NCI-H2171 treated with DMSO at 0.1 percent for 48 hours (cell line): ENCODE measurements around the gene FASTKD1.
"Not testable (repeated sequence)": the region's sequence is repeated elsewhere in the genome, so short reads cannot be mapped to it uniquely, and the experiment has no call there.

Experiments
- DNase-seq: peaks from one replicate; lab custom pipeline; 2025; lab: John Stamatoyannopoulos, UW

FASTKD1 gene

DNA sequence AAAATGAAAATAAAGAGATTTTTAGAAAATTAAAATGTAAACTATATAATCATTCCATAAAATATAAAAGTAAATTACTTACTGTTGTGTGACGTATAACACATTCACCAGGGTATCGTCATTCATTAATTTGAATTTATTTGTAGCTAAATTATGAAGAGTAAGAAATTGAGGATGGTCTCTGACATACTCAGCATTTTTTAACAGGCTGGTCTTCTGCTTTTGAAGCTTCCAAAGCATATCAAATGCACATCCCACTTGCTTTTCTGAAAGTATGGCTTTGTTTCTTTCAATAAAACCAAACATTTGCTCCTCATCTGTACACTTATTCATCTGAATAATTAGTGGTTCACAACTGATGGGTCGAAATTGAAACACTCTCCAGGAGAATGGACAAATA lies 2.1 kb downstream of the FASTKD1 start:
- no peak for DNase-seq

GRCh38 chr2:169570752-169571151 lies 2.9 kb downstream of the FASTKD1 start:
- not testable (repeated sequence) for DNase-seq

DNA sequence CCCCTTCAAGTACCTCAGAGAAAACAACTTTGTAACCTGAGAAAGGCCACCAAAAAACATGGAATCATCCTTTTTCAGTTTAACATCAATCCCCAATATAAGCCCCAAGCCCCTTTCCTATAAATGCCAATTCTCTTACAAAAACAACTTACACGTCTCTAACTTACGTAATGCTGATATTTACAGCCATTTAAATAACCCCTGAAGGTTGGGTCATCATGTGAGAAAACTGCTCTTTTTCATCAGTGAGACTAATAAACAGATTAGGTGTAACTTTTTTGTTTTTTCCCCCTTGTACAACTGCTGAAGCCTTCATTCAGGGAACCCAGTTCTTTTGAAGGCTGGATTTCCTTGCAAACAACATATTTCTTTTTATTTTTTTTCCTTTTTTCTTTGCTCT lies 3.7 kb downstream of the FASTKD1 start:
- no peak for DNase-seq

GRCh38 chr2:169565686-169566085 lies 8.0 kb downstream of the FASTKD1 start:
- DNase-seq = no peak

GRCh38 chr2:169562519-169562918 lies 11.1 kb downstream of the FASTKD1 start:
- DNase-seq = no peak

GRCh38 chr2:169562084-169562483 lies 11.6 kb downstream of the FASTKD1 start:
- DNase-seq = not testable (repeated sequence)

GRCh38 chr2:169561364-169561763 lies 12.3 kb downstream of the FASTKD1 start:
- DNase-seq = no peak

DNA sequence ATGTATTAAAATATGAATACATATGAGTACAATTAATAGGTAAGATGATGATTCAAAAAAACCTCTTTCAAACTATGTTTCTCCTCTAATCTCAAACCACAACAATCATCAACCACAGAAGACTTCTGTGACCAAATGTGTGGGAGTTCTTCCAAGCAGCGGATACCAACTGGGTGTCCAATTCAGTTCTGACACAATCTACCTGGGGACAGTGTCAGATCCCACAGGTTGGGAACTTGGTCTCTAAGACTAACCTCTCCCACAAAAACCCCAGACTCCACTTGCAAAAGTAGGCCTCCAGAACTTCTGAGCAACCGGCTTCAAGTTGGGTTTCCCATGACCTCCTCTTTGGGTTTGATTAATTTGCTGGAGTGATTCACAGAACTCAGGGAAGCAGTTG lies 26.9 kb downstream of the FASTKD1 start:
- DNase-seq = no peak

DNA sequence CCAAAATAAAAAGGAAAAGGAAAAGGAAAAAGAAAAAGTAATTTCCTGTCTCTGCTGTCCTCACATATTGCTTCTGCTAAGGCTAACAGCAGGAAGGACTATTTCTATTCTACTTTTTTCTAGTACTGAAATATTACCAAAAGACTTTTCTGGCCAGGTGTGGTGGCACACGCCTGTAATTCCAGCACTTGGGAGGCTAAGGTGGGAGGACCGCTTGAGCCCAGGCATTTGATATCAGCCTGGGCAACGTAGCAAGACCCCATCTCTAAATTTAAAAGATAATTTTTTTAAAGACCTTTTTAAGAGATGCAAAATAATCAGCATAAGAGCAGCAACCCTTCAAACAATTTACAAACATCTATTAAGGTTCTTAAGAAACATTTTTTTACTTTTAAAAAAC lies 31.2 kb downstream of the FASTKD1 start:
- no peak for DNase-seq

DNA sequence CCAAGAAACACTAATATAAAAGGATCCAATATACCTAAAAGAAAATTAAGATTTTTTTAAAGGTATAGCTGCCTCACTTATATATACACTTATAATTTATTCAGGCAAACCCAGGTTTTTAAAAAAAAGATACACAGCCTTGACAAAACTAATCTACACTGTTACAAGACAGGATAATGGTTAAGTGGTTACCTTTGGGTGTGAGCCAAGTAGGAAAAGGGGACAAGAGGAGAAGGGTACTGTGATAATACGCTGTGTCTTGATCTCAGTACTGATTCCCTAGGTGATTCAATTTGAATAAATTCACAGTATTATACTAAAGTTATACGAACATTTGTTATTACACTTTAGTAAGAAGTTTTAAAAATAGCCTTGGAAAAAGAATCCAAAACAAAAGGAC lies 33.5 kb downstream of the FASTKD1 start:
- DNase-seq = no peak

GRCh38 chr2:169539460-169539859 lies 34.2 kb downstream of the FASTKD1 start:
- DNase-seq = not testable (repeated sequence)

DNA sequence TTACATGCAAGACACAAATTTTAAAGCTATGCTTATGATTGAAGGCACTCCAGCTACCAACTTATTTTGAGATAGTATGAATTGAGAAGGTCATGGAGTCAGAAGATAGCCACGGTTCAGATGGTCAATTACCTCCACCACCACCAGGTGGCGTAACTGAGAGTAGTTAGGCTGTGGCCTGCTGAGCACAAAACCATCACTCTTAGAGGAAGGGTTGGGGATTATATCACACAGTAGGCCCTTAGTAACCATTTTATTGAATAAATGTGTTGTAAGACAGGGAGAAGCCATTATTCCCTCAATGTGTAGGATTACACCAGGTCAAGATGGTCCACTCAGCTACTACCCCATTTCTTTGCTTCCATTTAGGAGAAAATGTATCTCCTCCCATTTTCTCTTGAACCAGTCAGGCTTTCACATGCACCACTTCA lies 45.4 kb downstream of the FASTKD1 start:
- peak; percentile 59 for DNase-seq

DNA sequence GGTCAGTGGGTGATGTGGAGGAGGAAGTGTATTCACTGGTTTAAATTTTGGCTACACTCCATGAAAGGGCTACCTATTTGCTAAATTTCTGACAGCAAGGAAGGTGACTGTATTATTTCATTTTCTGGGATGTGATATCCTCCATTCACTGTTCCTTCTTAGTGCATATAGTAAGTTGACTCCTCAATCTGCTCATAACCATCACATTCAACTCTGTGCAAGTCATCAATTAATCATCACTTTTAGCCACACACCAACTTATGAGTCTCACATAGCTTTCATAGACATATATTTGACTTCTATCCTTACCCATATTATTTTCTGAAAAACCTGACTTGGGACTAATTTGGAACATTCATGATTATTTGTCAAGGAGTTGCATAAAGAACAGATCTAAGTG lies 47.2 kb downstream of the FASTKD1 start:
- no peak for DNase-seq

GRCh38 chr2:169525434-169525833 lies 48.2 kb downstream of the FASTKD1 start:
- DNase-seq = no peak

GRCh38 chr2:169523681-169524080 lies 50.0 kb downstream of the FASTKD1 start:
- DNase-seq = no peak

- DNase-seq = no peak
These were observed 52.8 kb downstream of the FASTKD1 start for GRCh38 chr2:169520896-169521295.

DNA sequence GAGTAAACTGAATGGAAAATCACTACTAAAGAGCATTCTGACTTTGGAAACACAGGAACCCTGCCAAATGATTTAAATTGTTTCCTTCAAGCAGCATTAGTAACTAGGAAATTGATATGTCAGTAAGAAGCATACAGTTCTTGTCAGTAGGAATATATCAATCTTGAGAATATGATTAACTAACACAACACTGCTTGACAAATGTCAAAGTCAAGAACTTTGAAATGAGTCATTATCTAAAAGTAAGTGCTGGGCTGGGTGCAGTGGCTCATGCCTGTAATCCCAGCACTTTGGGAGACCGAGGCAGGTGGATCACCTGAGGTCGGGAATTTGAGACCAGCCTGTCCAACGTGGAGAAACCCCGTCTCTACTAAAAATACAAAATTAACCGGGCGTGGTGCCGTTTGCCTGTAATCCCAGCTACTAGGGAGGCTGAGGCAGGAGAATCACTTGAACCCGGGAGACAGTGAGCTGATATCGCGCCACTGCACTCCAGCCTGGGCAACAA lies 57.1 kb downstream of the FASTKD1 start:
- not testable (repeated sequence) for DNase-seq

GRCh38 chr2:169514758-169515157 lies 58.9 kb downstream of the FASTKD1 start:
- DNase-seq = not testable (repeated sequence)

DNA sequence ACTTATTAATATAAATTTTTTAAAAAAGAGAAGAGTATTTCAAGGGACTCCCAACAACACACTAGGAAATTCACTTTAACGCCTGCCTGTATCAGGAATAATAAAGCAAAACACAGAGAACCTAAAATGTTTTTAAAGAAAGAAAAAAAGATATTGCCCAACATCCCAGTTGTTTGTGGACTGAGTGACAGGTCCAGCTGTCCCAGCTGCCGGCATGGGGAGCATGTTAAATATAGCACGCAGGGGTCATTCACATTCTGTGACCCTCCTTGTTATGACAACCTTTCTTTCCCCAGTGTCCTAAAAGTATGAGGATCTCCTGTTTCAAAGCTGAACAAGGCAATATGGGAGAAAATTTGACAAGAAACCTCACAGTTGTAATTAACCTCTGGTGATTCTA lies 59.7 kb downstream of the FASTKD1 start:
- no peak for DNase-seq

DNA sequence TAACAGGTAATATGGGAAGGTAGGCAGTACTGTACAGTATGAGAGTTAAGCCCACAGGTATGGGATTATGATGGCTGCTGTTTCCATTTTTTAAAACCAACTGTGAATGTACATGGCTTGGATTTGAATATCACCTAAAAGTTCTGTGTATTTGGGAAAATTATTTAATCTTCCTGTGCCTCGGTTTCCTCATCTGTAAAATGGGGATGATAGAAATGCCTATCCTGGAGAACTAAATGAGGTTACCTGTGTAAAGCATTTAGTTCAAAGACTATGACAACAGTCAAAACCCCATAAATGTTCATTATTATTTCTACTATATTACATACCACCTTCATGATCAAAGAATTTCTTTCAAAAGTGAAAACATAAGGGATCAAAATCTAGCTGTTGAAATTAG lies 60.6 kb downstream of the FASTKD1 start:
- DNase-seq = no peak

DNA sequence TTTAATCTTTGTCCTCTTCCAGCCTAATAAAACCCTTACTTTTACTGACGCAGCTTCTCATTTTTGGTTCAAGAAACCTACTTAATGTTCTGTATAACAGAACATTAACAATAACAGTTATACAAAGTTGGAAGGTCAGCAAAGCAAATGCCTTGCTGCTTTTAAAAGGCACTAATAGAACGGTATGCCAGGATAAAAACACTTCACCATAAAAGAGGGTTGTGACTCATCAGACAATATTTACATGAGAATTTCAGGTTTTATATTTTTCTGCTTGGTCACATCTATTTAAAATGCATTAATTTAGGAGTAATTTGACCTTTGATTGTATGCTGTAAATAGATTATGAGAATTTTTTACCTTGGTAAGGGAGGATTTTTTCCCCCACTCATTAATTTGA lies 61.1 kb downstream of the FASTKD1 start:
- no peak for DNase-seq

DNA sequence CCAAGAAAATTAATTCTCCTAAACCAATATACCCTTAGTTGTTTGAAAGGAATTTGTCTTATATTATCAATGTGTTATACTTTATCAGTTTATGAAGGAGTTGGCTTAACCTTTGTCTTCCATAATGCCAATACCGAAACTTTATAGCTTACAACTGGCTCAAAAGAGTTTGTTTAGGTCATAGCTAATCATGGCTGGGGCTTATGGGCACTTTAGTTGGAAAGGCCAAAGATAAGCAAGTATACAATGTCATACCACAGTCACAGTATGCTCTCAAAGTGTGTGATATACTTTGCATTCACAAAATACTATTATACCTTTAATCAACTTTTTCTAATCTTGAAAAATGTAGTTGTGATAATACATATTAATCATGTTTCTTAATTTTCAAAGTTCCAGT lies 61.8 kb downstream of the FASTKD1 start:
- DNase-seq = no peak

DNA sequence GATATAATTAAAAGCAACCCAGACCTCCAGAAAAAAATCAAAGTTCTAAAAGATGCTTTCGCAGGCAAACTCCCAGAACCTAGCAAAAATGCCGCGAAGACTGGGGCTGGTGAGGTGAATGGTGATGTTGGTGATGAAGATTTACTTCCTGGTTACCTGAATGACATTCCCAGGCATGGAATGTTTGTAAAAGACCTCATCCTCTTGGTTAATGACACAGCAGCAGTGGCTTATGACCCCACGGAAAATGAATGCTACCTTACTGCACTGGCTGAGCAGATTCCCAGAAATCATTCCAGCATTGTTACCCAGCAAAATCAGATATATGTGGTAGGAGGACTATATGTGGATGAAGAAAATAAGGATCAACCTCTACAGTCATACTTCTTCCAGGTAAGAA lies 63.2 kb downstream of the FASTKD1 start:
- no peak for DNase-seq

DNA sequence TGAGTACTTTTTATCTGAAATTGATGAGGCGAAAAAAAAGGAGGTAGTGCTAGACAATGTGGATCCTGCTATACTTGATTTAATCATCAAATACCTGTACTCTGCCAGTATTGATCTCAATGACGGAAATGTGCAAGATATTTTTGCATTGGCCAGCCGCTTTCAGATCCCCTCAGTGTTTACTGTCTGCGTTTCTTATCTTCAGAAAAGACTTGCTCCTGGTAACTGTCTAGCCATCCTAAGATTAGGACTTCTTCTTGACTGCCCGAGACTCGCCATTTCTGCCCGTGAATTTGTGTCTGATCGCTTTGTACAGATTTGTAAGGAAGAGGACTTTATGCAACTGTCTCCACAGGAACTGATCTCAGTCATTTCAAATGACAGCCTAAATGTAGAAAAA lies 63.7 kb downstream of the FASTKD1 start:
- DNase-seq = no peak
